KOPT-K1 (cell line): Measurements from ENCODE around the gene GH1.
"Not testable (repeated sequence)": the region's sequence is repeated elsewhere in the genome, so short reads cannot be mapped to it uniquely, and the experiment has no call there.

Experiments used
- H3K27ac ChIP-seq: fragments of 200-600 bp; sonication (generic); 2 replicates; pipeline ENCODE4 v1.5.1; 2016; ENCODE audit warnings: antibody characterized with exemption, mild to moderate bottlenecking, low read depth, low read length; ENCODE audit not compliant: poor library complexity, severe bottlenecking
- H3K36me3 ChIP-seq: fragments of 200-600 bp; sonication (generic); 2 replicates; pipeline ENCODE4 v1.5.1; 2017; ENCODE audit warnings: antibody characterized with exemption, mild to moderate bottlenecking, low read length, moderate library complexity; ENCODE audit not compliant: insufficient read depth
- H3K9me3 ChIP-seq: fragments of 200-600 bp; sonication (generic); 2 replicates; pipeline ENCODE4 v1.5.1; 2017; ENCODE audit warnings: antibody characterized with exemption, low read length, mild to moderate bottlenecking; ENCODE audit not compliant: insufficient read depth, poor library complexity, severe bottlenecking

The GH1 gene

DNA sequence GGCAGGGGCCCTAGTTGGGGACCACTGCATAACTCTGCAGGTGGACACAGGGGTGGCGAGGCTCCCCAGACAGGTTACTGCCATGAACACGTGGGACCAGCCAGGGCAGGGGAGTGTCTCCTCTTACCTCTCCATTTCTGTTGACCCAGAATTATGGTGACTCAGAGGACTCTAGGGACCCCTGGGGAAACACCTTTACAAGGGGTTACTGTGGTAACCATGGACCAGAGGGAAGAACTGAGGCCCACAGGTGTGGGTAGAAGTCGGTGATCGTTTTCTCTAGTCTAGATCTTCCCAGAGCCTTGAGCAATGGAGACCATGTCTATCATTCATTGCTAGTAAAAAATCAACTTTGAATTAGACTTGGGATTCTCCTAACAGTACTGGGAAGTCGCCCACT is 2.1 kb upstream of the GH1 start:
- not testable (repeated sequence) for H3K36me3 ChIP-seq, H3K27ac ChIP-seq, H3K9me3 ChIP-seq

DNA sequence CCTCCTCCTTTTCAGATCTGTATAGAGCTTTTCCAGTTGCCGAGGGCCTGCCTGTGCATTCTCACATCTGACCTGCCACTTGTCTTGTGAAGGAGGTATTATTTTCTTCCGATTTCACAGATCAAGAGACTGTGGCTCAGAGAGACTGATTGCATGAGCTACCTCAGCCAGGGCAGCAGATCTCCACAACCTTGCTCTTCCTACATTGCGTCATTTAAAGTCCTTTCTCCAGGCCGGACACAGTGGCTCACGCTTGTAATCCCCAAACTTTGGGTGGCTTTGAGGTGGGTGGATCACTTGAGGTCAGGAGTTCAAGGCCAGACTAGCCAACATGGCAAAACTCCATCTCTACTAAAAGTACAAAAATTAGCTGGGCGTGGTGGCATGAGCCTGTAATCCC is 1.4 kb upstream of the GH1 start:
- H3K36me3 ChIP-seq, H3K27ac ChIP-seq, H3K9me3 ChIP-seq: not testable (repeated sequence)

GRCh38 chr17:63919311-63919723 is 678 bp upstream of the GH1 start:
- H3K9me3 ChIP-seq, result no peaks in the 10 kb centered on the region
- H3K27ac ChIP-seq, result no peak overlapping the region
- no peaks in the 10 kb centered on the region for H3K36me3 ChIP-seq

- Histone ChIP-seq H3K27ac (no peak overlapping the region), H3K36me3 (no peaks in the 10 kb centered on the region), H3K9me3 (no peaks in the 10 kb centered on the region)
These were observed 334 bp downstream of the GH1 start for GRCh38 chr17:63918305-63918704.

DNA sequence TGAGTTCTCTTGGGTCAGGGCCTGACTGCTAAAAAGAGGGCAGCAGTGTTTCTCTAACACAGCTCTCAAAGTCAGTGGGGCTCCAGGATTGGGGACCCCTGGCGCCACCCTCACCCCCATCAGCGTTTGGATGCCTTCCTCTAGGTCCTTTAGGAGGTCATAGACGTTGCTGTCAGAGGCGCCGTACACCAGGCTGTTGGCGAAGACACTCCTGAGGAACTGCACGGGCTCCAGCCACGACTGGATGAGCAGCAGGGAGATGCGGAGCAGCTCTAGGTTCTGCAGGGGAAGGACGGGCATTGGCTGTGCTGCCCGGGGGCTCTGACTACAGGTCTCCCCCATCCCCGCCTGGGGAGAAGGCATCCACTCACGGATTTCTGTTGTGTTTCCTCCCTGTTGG is 993 bp downstream of the GH1 start:
- Histone ChIP-seq H3K36me3 (no peaks in the 10 kb centered on the region), H3K27ac (no peak overlapping the region)

GRCh38 chr17:63917206-63917605 is 1.4 kb downstream of the GH1 start:
- not testable (repeated sequence) for H3K27ac ChIP-seq, H3K36me3 ChIP-seq, H3K9me3 ChIP-seq

More for the DNA sequence above, 993 bp downstream of the GH1 start:
- no peaks in the 10 kb centered on the region for H3K9me3 ChIP-seq

DNA sequence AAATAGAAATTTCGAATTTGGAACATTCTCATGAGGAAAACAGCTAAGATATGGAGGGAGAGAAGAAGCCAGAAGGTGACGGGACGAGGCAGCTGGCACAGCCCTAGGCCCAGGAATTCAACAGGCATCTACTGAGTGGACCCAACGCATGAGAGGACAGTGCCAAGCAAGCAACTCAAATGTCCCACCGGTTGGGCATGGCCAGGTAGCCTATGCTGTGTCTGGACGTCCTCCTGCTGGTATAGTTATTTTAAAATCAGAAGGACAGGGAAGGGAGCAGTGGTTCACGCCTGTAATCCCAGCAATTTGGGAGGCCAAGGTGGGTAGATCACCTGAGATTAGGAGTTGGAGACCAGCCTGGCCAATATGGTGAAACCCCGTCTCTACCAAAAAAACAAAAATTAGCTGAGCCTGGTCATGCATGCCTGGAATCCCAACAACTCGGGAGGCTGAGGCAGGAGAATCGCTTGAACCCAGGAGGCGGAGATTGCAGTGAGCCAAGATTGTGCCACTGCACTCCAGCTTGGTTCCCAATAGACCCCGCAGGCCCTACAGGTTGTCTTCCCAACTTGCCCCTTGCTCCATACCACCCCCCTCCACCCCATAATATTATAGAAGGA is 2.0 kb downstream of the GH1 start:
- H3K36me3 ChIP-seq, result no peaks in the 10 kb centered on the region
- no peaks in the 10 kb centered on the region for H3K9me3 ChIP-seq
- no peak overlapping the region for H3K27ac ChIP-seq

- H3K27ac ChIP-seq, H3K9me3 ChIP-seq, H3K36me3 ChIP-seq: not testable (repeated sequence)
These were observed 2.9 kb downstream of the GH1 start for GRCh38 chr17:63915753-63916152.

DNA sequence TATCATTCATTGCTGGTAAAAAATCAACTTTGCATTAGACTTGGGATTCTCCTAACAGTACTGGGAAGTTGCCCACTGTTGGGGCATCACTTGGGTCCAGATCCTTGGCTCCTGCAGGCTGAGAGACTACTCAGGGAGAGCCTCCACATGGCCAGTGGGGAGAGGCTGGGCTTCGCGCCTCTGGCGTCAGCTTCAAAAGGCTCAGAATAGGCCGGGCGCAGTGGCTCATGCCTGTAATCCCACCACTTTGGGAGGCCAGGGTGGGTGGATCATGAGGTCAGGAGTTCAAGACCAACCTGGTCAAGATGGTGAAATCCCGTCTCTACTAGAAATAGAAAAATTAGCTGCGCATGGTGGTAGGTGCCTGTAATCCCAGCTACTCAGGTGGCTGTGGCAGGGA is 4.2 kb downstream of the GH1 start:
- Histone ChIP-seq H3K9me3 (no peaks in the 10 kb centered on the region), H3K36me3 (no peaks in the 10 kb centered on the region)

DNA sequence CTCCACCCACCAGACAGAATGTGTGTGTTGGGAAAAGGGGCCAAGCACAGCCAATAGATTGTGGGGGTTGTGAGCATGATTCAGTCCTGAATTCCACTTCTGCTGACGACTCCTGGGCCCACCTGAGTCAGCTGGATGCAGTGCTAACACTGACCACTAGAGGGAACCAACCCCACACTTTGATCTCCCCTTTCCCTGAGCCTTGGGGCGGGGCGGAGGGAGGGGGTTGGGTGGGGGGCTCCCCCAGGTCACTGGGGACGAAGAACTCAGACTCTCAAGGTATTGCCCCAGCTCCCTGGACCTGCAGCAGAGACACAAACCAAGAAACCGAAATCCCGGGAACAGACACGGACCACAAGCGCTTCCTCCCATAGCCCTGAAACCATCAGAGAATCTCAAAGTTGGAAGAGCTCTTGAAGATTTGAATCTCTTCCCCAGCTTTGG is 7.0 kb downstream of the GH1 start:
- Histone ChIP-seq H3K36me3 (no peaks in the 10 kb centered on the region), H3K27ac (no peak overlapping the region), H3K9me3 (no peaks in the 10 kb centered on the region)

More for the DNA sequence above, 4.2 kb downstream of the GH1 start:
- H3K27ac ChIP-seq, result no peak overlapping the region

DNA sequence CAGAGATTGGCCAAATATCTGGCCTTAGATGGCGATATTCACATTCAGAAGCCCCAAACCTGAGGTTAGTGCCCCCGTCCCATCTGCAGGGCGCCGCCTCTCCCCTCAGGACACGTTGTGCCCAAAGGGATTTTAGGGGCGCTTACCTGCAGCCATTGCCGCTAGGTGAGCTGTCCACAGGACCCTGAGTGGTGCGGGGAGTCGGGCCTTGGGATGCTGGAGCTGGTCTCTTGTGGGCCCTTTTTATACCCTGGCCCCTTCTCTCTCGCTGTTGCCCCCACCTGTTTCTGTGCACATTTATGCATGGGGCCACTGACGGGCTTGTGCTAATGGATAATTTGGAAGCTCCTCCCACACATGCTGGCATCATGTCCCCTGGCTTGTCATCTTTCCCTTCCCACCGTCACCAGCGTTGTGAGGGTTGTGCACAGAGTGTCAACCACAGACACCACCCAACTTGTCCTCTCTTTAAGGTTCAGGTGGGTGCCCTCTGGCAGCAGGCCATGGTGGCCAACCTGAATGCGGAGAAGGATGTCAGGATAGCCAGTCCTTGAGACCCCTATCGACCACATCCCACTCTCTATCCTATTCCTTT is 7.5 kb downstream of the GH1 start, which contains the start of gene CSHL1:
CSHL1 (minus strand) TSS at position 218 of the 595 bp plus-strand sequence; CDS start at position 156, 62 bp downstream.
- no peak within 1 kb of the TSS for H3K27ac ChIP-seq
- H3K9me3 ChIP-seq, result no peaks in the 10 kb centered on the region
- H3K36me3 ChIP-seq, result no peaks in the 10 kb centered on the region

DNA sequence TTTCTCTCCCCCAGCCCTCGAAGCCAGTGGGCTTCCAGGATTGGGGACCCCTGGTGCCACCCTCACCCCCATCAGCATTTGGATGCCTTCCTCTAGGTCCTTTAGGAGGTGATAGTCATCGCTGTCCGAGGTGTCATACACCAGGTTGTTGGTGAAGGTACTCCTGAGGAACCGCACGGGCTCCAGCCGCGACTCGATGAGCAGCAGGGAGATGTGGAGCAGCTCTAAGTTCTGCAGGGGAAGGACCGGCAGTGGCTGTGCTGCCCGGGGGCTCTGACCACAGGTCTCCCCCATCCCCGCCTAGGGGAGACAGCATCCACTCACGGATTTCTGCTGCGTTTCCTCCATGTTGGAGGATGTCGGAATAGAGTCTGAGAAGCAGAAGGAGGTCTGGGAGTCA is 8.5 kb downstream of the GH1 start:
- H3K36me3 ChIP-seq, result no peaks in the 10 kb centered on the region
- H3K9me3 ChIP-seq, result no peaks in the 10 kb centered on the region
- no peak overlapping the region for H3K27ac ChIP-seq

GRCh38 chr17:63909586-63909985 is 9.1 kb downstream of the GH1 start:
- H3K36me3 ChIP-seq, H3K9me3 ChIP-seq, H3K27ac ChIP-seq: not testable (repeated sequence)

- not testable (repeated sequence) for H3K36me3 ChIP-seq, H3K9me3 ChIP-seq, H3K27ac ChIP-seq
These were observed 11.4 kb downstream of the GH1 start for GRCh38 chr17:63907161-63907778.

DNA sequence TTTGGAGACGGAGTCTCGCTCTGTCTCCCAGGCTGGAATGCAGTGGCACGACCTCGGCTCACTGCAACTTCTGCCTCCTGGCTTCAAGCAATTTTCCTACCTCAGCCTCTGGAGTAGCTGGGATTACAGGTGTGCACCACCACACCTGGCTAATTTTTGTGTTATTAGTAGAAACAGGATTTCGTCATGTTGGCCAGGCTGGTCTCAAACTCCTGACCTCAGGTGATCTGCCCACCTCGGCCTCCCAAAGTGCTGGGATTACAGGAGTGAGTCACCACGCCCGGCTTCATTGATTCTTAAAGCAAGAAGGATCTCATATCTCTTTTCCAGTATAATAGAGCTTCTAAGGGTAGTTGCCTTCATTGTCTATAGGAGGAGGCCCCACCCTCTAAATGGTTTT is 13.8 kb downstream of the GH1 start:
- H3K36me3 ChIP-seq, H3K9me3 ChIP-seq, H3K27ac ChIP-seq: not testable (repeated sequence)

DNA sequence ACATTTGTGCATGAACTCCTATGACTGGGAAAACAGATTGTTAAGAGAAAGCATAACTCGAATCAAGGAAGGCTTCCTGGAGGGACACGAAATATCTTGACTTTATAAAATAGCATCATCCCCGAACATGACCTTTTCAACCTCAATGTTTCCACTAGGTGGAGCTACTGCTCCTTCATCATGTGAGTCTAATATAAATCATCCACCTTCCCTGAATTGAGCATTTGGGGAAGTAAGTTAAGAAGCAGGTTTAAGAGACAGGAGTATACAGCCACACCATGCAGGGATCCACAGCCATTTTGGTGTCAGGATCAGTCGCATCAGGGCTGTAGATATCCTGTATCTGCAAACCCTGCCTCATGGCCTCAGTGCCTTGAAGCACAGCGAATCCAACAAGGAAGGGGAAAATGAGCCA is 14.8 kb downstream of the GH1 start:
- not testable (repeated sequence) for H3K36me3 ChIP-seq, H3K9me3 ChIP-seq, H3K27ac ChIP-seq
